ENCODE data around the gene ZNF138. TPM values are rescaled to one million over a fixed set of nuclear protein-coding genes. Genes with fewer than 3 reads are reported as not detected.

Gene ZNF138
- total RNA-seq, 1 experiment from 2014 or later = 21.4 TPM

- Mint-ChIP-seq H3K4me1 (no peaks in the 10 kb centered on the region), H3K36me3 (peaks cover 33% of the 10 kb centered on the region), H3K27ac (no peak overlapping the region), H3K4me3 (no peak overlapping the region), H3K9me3 (peaks cover 57% of the 10 kb centered on the region), H3K27me3 (ENCODE audit: low read depth) (peaks cover 16% of the 10 kb centered on the region)
- POLR2A ChIA-PET = no interaction called here
- CTCF ChIA-PET = no interaction called here
- ATAC-seq (no peak), DNase-seq (ENCODE audit: low spot score) (no peak)
- TF ChIP-seq ZNF416 (CRISPR knock-in tag; IDR thresholded peaks at IDR 0.05) (no peak), NR2C2 (CRISPR knock-in tag; IDR thresholded peaks at IDR 0.05) (no peak), ZNF532 (CRISPR knock-in tag; IDR thresholded peaks at IDR 0.05; ENCODE audit: borderline replicate concordance) (no peak), CTCF (IDR thresholded peaks at IDR 0.05) (no peak), ATF3 (CRISPR knock-in tag; conservative IDR thresholded peaks at IDR 0.05) (no peak), MYBL2 (CRISPR knock-in tag; IDR thresholded peaks at IDR 0.05) (no peak), USF1 (CRISPR knock-in tag; IDR thresholded peaks at IDR 0.05) (no peak)
Measured at GRCh38 chr7:64768824-64769223, 25.4 kb upstream of the ZNF138 start.

GRCh38 chr7:64774204-64774842 lies 19.9 kb upstream of the ZNF138 start:
- TF ChIP-seq PREB (CRISPR knock-in tag; IDR thresholded peaks at IDR 0.05; ENCODE audit: borderline replicate concordance) (no peak), AR (CRISPR knock-in tag; IDR thresholded peaks at IDR 0.05) (no peak), ATF6 (CRISPR knock-in tag; IDR thresholded peaks at IDR 0.05) (no peak), HMGA2 (CRISPR knock-in tag; IDR thresholded peaks at IDR 0.05) (no peak), ZNF396 (CRISPR knock-in tag; IDR thresholded peaks at IDR 0.05; ENCODE audit: borderline replicate concordance) (no peak), ZNF263 (CRISPR knock-in tag; IDR thresholded peaks at IDR 0.05; ENCODE audit: low read depth) (no peak)
- Mint-ChIP-seq H3K4me3 (no peak overlapping the region), H3K27ac (no peak overlapping the region), H3K4me1 (no peaks in the 10 kb centered on the region), H3K9me3 (peaks cover 61% of the 10 kb centered on the region), H3K27me3 (ENCODE audit: low read depth) (peaks cover 8% of the 10 kb centered on the region), H3K36me3 (peaks cover 39% of the 10 kb centered on the region)
- ChIA-PET CTCF (no interaction called here), POLR2A (no interaction called here)
- no peak for ATAC-seq
- DNase-seq (ENCODE audit: low spot score) = no peak
